SU-DHL-6 (cell line): ENCODE results near the gene CCDC28A.

Experiments
- H2AFZ ChIP-seq: fragments of 200-600 bp; sonication (generic); 2 replicates; pipeline ENCODE4 v1.6.1; 2014; ENCODE audit warnings: low read depth, mild to moderate bottlenecking, moderate library complexity, mixed read lengths, antibody characterized with exemption, low read length; ENCODE audit not compliant: severe bottlenecking
- H3F3A ChIP-seq: fragments of 200-600 bp; shearing (Covaris generic); 2 replicates; pipeline ENCODE4 v1.6.0; 2016; ENCODE audit warnings: antibody characterized with exemption, mild to moderate bottlenecking; ENCODE audit not compliant: insufficient read depth
- H3K27ac ChIP-seq: fragments of 200-600 bp; sonication (generic); 2 replicates; pipeline ENCODE4 v1.5.1; 2016; ENCODE audit warnings: low read depth, mild to moderate bottlenecking, low read length, moderate library complexity, mixed read lengths
- H3K27me3 ChIP-seq: fragments of 200-600 bp; sonication (generic), shearing (Covaris generic); 2 replicates; pipeline ENCODE4 v1.6.0; 2014; ENCODE audit warnings: mild to moderate bottlenecking, low read length
- H3K36me3 ChIP-seq: fragments of 200-600 bp; sonication (generic); 2 replicates; pipeline ENCODE4 v1.6.1; 2014; ENCODE audit warnings: mild to moderate bottlenecking, low read length, mixed read lengths
- H3K4me2 ChIP-seq: fragments of 300-600, 200-600 bp; shearing (Covaris generic), sonication (generic); 2 replicates; pipeline ENCODE4 v1.6.0; 2014; ENCODE audit warnings: low read length, low read depth, mild to moderate bottlenecking; ENCODE audit not compliant: poor library complexity, severe bottlenecking
- H3K4me3 ChIP-seq: fragments of 200-600 bp; sonication (generic); 2 replicates; pipeline ENCODE4 v1.5.1; 2014; ENCODE audit warnings: antibody characterized with exemption, low read length, mild to moderate bottlenecking, mixed read lengths; ENCODE audit not compliant: insufficient read depth, poor library complexity, severe bottlenecking
- H3K79me2 ChIP-seq: fragments of 200-600 bp; sonication (generic); 2 replicates; pipeline ENCODE4 v1.6.1; 2014; ENCODE audit warnings: mild to moderate bottlenecking, low read length, moderate library complexity; ENCODE audit not compliant: insufficient read depth
- H3K9ac ChIP-seq: fragments of 200-600 bp; sonication (generic); 2 replicates; pipeline ENCODE4 v1.7.0; 2014; ENCODE audit warnings: mild to moderate bottlenecking, low read length
- H3K9me2 ChIP-seq: fragments of 200-600 bp; sonication (generic); replicated peaks from 2 replicates; pipeline ENCODE4 v1.6.1; 2014; ENCODE audit warnings: low read length; ENCODE audit not compliant: insufficient read depth
- H3K9me3 ChIP-seq: fragments of 200-600 bp; sonication (generic); 2 replicates; pipeline ENCODE4 v1.6.1; 2014; ENCODE audit warnings: low read length, mixed read lengths; ENCODE audit not compliant: insufficient read depth
- H4K20me1 ChIP-seq: fragments of 200-600 bp; sonication (generic); 2 replicates; pipeline ENCODE4 v1.6.1; 2014; ENCODE audit warnings: low read depth, mild to moderate bottlenecking, antibody characterized with exemption, low read length, moderate library complexity, mixed read lengths
- CTCF ChIP-seq: fragments of 200-600 bp; sonication (generic); IDR thresholded peaks from one replicate; pipeline ENCODE4 v1.5.1; 2017; ENCODE audit warnings: antibody characterized with exemption, mild to moderate bottlenecking, low read length, moderate library complexity; ENCODE audit not compliant: insufficient read depth, poor library complexity, severe bottlenecking
- EZH2phosphoT487 ChIP-seq: fragments of 200-600 bp; sonication (generic), shearing (Covaris generic); conservative IDR thresholded peaks from 2 replicates; pipeline ENCODE4 v1.6.1; 2018; ENCODE audit warnings: mild to moderate bottlenecking, antibody characterized with exemption, low read length, moderate library complexity, mixed read lengths

CCDC28A gene

GRCh38 chr6:138817799-138818198, 44.2 kb downstream of the CCDC28A start:
- H3K9ac ChIP-seq, result no peak overlapping the region
- H3F3A ChIP-seq, result no peaks in the 10 kb centered on the region
- no peaks in the 10 kb centered on the region for H3K36me3 ChIP-seq
- no peaks in the 10 kb centered on the region for H3K27me3 ChIP-seq
- H3K9me2 ChIP-seq, result no peaks in the 10 kb centered on the region
- no peak overlapping the region for H3K27ac ChIP-seq
- H3K4me3 ChIP-seq, result no peak overlapping the region
- no peaks in the 10 kb centered on the region for H3K79me2 ChIP-seq
- no peaks in the 10 kb centered on the region for H4K20me1 ChIP-seq
- TF ChIP-seq CTCF (no peak), EZH2phosphoT487 (no peak)
- H3K4me2 ChIP-seq, result no peak overlapping the region
- no peak overlapping the region for H2AFZ ChIP-seq
- H3K9me3 ChIP-seq, result no peaks in the 10 kb centered on the region

- Histone ChIP-seq H3K9me2 (no peaks in the 10 kb centered on the region), H4K20me1 (no peaks in the 10 kb centered on the region), H3K79me2 (no peaks in the 10 kb centered on the region), H3F3A (no peaks in the 10 kb centered on the region), H3K9ac (no peak overlapping the region), H3K36me3 (no peaks in the 10 kb centered on the region), H3K9me3 (no peaks in the 10 kb centered on the region), H3K27ac (no peak overlapping the region), H2AFZ (no peak overlapping the region), H3K27me3 (no peaks in the 10 kb centered on the region), H3K4me2 (no peak overlapping the region), H3K4me3 (no peak overlapping the region)
- TF ChIP-seq EZH2phosphoT487 (no peak), CTCF (no peak)
These were observed 45.1 kb downstream of the CCDC28A start for GRCh38 chr6:138818496-138819194.

- no peak overlapping the region for H3K27ac ChIP-seq
- no peaks in the 10 kb centered on the region for H3K27me3 ChIP-seq
- no peaks in the 10 kb centered on the region for H3K9me3 ChIP-seq
- no peaks in the 10 kb centered on the region for H3F3A ChIP-seq
- H3K4me3 ChIP-seq, result no peak overlapping the region
- H3K36me3 ChIP-seq, result no peaks in the 10 kb centered on the region
- TF ChIP-seq CTCF (no peak), EZH2phosphoT487 (no peak)
- no peaks in the 10 kb centered on the region for H4K20me1 ChIP-seq
- no peak overlapping the region for H3K9ac ChIP-seq
- H2AFZ ChIP-seq, result no peak overlapping the region
- no peaks in the 10 kb centered on the region for H3K9me2 ChIP-seq
- H3K4me2 ChIP-seq, result no peak overlapping the region
- no peaks in the 10 kb centered on the region for H3K79me2 ChIP-seq
These were observed 48.0 kb downstream of the CCDC28A start for GRCh38 chr6:138821519-138821918.
